ENCODE measurements around the gene NR3C2.

DNA sequence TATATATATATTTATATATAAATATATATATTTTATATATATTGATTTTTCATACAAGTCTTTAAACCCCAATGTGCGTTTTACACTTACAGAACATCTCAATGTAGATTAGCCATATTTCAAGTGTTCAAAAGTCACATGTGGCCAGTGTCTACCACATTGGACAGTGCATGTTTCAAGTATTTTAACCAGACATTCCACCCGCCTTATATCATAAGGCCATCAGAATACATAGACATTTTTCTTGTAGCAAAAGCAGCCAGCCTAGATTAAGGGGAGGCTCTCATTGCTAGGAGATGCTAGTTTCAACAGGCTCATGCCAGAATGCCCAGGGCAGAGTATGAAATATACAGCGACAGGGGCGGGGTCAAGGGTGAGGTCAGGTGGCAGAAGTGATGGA lies 202.0 kb downstream of the NR3C2 start:
- TF ChIP-seq POLR2AphosphoS5 (IDR thresholded peaks at IDR 0.05; ENCODE audit: borderline replicate concordance, low read depth, low read length) (no peak), EZH2 (IDR thresholded peaks at IDR 0.05) (no peak), FOXP2 (optimal IDR thresholded peaks at IDR 0.05; ENCODE audit: control extremely low read depth, extremely low read length, insufficient read depth) (no peak)
